ENCODE data around the gene TMEM154. TPM values are rescaled to one million over a fixed set of nuclear protein-coding genes. Genes with fewer than 3 reads are reported as not detected.

Gene TMEM154
- polyA plus RNA-seq, 1 of the 3 experiments (the other 2 are of a cell fraction), result 0.58 TPM

- Histone ChIP-seq H3F3A (replicated peaks; ENCODE audit: insufficient read depth) (no peaks in the 10 kb centered on the region), H3K9me3 (no peaks in the 10 kb centered on the region), H3K9me2 (no peaks in the 10 kb centered on the region), H3K4me3 (ENCODE audit: low read depth in 2 of 2, low read length in 1 of 2) (no peak overlapping the region), H2AFZ (ENCODE audit: low read depth) (no peak overlapping the region), H3K27me3 (ENCODE audit: insufficient read depth) (no peaks in the 10 kb centered on the region), H4K20me1 (ENCODE audit: insufficient read depth) (no peaks in the 10 kb centered on the region), H3K9ac (no peak overlapping the region), H3K27ac (ENCODE audit: low read depth in 2 of 2, low read length in 1 of 2) (no peak overlapping the region), H3K36me3 (replicated peaks in 1 of 2; ENCODE audit: control insufficient read depth in 1 of 2, insufficient read depth in 2 of 2, low read length in 1 of 2) (no peaks in the 10 kb centered on the region), H3K4me1 (ENCODE audit: control insufficient read depth in 1 of 2, insufficient read depth in 2 of 2, low read depth in 1 of 2, low read length in 1 of 2) (peaks cover 0 to 19% of the 10 kb centered on the region in 2 experiments; a peak in 1 of 4 replicates), H3K4me2 (no peak overlapping the region), H3K79me2 (ENCODE audit: insufficient read depth) (no peaks in the 10 kb centered on the region)
- 76% methylated on average over 8 of the region's 8 CpGs for WGBS (ENCODE audit: low lambda C conversion rate)
- CTCF ChIA-PET, result interaction anchor here (0.9 kb wide), 1 partner anchor 106 kb away, joined by 5 read pairs; no protein-coding TSS in a partner anchor
- DNase-seq, result no peak
- POLR2A ChIA-PET, result no interaction called here
- TF ChIP-seq SMC3 (IDR thresholded peaks at IDR 0.05; ENCODE audit: low read depth, low read length) (no peak), TAF1 (IDR thresholded peaks at IDR 0.05; ENCODE audit: borderline replicate concordance, low read depth, low read length) (no peak), GATA2 (CRISPR knock-in tag; IDR thresholded peaks at IDR 0.05) (0 out of 2 replicates have a peak, but pooled peaks have one; percentile 13), REST (IDR thresholded peaks at IDR 0.05; ENCODE audit: low read depth, low read length) (peak; percentile 31; the same call in 1 of the 2 replicates)
Measured at GRCh38 chr4:152606753-152607152, 73.0 kb downstream of the TMEM154 start.

- no peaks in the 10 kb centered on the region for H3F3A ChIP-seq (replicated peaks; ENCODE audit: insufficient read depth)
- H3K9me2 ChIP-seq, result no peaks in the 10 kb centered on the region
- WGBS (ENCODE audit: low lambda C conversion rate), result 31% methylated on average over 10 of the region's 10 CpGs
- H4K20me1 ChIP-seq (ENCODE audit: insufficient read depth), result no peaks in the 10 kb centered on the region
- H3K79me2 ChIP-seq (ENCODE audit: insufficient read depth), result no peaks in the 10 kb centered on the region
- H3K9ac ChIP-seq, result no peak overlapping the region
- H3K27me3 ChIP-seq (ENCODE audit: insufficient read depth), result no peaks in the 10 kb centered on the region
- H3K27ac ChIP-seq (ENCODE audit: low read depth in 2 of 2, low read length in 1 of 2), result no peak overlapping the region; a peak in 1 of 4 replicates
- H3K4me1 ChIP-seq (ENCODE audit: control insufficient read depth in 1 of 2, insufficient read depth in 2 of 2, low read depth in 1 of 2, low read length in 1 of 2), result peaks cover 0 to 19% of the 10 kb centered on the region in 2 experiments; a peak in 1 of 4 replicates
- H2AFZ ChIP-seq (ENCODE audit: low read depth), result no peak overlapping the region
- ChIA-PET POLR2A (no interaction called here), CTCF (interaction anchor here (0.9 kb wide), 1 partner anchor 105 kb away, joined by 5 read pairs; no protein-coding TSS in a partner anchor)
- H3K4me2 ChIP-seq, result peak overlapping the region; percentile 23; the same call in 1 of the 2 replicates
- H3K36me3 ChIP-seq (replicated peaks in 1 of 2; ENCODE audit: control insufficient read depth in 1 of 2, insufficient read depth in 2 of 2, low read length in 1 of 2), result no peaks in the 10 kb centered on the region
- H3K4me3 ChIP-seq (ENCODE audit: low read depth in 2 of 2, low read length in 1 of 2), result no peak overlapping the region
- peak; percentile 30 for DNase-seq
- no peaks in the 10 kb centered on the region for H3K9me3 ChIP-seq
- TF ChIP-seq RXRA (IDR thresholded peaks at IDR 0.05; ENCODE audit: borderline replicate concordance, low read depth) (no peak), GATA2 (CRISPR knock-in tag; IDR thresholded peaks at IDR 0.05) (no peak), ELF1 (IDR thresholded peaks at IDR 0.05) (no peak), MXI1 (IDR thresholded peaks at IDR 0.05; ENCODE audit: low read depth, low read length) (peak; percentile 22; the same call in 1 of the 2 replicates), CTCF (IDR thresholded peaks at IDR 0.05) (no peak), TEAD4 (IDR thresholded peaks at IDR 0.05; ENCODE audit: borderline replicate concordance, insufficient read depth) (no peak), TCF12 (IDR thresholded peaks at IDR 0.05) (peak; percentile 26), RAD21 (IDR thresholded peaks at IDR 0.05; ENCODE audit: low read length) (no peak), USF2 (IDR thresholded peaks at IDR 0.05; ENCODE audit: borderline replicate concordance, low read depth, low read length) (no peak), SMC3 (IDR thresholded peaks at IDR 0.05; ENCODE audit: low read depth, low read length) (no peak), POLR2AphosphoS5 (IDR thresholded peaks at IDR 0.05; ENCODE audit: low read depth, low read length) (no peak), FOXM1 (IDR thresholded peaks at IDR 0.05; ENCODE audit: low read depth) (no peak), YY1 (IDR thresholded peaks at IDR 0.05; ENCODE audit: low read depth) (no peak), RFX5 (IDR thresholded peaks at IDR 0.05; ENCODE audit: low read length) (no peak), MEF2A (IDR thresholded peaks at IDR 0.05; ENCODE audit: borderline replicate concordance, low read depth) (no peak), SIN3A (IDR thresholded peaks at IDR 0.05; ENCODE audit: borderline replicate concordance, low read depth, low read length) (no peak), NFIC (IDR thresholded peaks at IDR 0.05; ENCODE audit: borderline replicate concordance) (no peak), GABPA (IDR thresholded peaks at IDR 0.05; ENCODE audit: low read depth) (no peak), EZH2phosphoT487 (IDR thresholded peaks at IDR 0.05; ENCODE audit: borderline replicate concordance, low read depth) (no peak), FOSL2 (IDR thresholded peaks at IDR 0.05; ENCODE audit: borderline replicate concordance, low read depth) (peak; percentile 53; the same call in 1 of the 2 replicates)
Measured at GRCh38 chr4:152605641-152606335, 74.0 kb downstream of the TMEM154 start.
